HG03095 (cell line): ENCODE results near the gene RTBDN.
"Not testable (repeated sequence)": the region's sequence is repeated elsewhere in the genome, so short reads cannot be mapped to it uniquely, and the experiment has no call there.

ENCODE experiments used
- ATAC-seq: cut with Tn5 transposase; IDR thresholded peaks from one replicate; pipeline ENCODE4 v1.9.1; 2021; ENCODE audit warnings: moderate library complexity; ENCODE audit not compliant: unreplicated experiment

Gene RTBDN

DNA sequence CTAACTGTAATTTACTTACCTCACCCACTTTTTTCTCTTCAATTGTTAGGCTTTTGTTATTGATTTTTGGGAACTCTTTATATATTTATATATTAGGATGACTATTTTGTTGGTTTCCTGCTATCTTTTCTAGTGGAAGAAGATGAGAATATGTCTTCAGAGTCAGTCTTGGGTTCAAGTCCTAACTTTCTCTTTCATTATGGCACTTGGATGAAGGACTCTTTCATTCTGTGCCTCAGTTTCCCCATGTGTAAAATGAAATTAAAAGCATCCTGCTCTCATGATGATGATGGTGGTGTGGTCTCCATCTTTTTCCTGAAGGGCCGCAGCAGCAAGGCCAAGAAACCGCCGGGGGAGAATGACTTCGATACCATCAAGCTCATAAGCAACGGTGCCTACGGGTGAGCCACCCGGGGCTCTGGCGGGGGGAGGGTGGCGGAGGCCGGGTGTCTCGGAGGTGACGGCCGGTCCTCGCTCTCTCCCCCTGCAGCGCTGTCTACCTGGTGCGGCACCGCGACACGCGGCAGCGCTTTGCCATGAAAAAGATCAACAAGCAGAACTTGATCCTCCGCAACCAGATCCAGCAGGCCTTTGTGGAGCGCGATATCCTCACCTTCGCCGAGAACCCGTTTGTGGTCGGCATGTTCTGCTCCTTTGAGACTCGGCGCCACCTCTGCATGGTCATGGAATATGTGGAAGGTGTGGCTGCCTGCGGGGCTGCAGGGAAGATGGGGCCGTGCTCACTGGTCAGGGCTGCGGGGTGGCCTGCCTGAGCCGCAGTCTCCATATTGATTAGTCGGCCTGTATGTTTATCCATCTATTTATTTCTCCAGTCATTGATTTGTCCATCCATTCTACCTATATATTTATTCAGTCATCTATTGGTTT, 23.9 kb upstream of the RTBDN start:
- no peak for ATAC-seq

DNA sequence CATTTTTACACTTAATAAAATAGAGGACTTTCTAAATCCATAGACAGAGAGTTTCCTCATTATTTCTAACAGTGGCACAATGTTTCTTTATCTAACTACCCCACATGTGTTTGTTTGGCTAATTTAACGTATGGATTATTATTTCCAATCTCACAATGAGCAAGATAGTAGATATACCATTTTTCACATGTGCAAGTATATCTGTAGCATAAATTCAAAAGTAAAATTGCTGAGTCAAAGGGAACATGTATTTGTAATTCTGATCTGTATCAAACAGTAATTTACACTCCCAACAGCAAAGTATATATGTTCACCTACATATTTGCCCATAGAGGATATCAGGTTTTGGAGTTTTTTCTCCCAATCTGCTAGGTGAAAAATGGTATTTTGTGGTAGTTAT, 22.3 kb upstream of the RTBDN start:
- no peak for ATAC-seq

DNA sequence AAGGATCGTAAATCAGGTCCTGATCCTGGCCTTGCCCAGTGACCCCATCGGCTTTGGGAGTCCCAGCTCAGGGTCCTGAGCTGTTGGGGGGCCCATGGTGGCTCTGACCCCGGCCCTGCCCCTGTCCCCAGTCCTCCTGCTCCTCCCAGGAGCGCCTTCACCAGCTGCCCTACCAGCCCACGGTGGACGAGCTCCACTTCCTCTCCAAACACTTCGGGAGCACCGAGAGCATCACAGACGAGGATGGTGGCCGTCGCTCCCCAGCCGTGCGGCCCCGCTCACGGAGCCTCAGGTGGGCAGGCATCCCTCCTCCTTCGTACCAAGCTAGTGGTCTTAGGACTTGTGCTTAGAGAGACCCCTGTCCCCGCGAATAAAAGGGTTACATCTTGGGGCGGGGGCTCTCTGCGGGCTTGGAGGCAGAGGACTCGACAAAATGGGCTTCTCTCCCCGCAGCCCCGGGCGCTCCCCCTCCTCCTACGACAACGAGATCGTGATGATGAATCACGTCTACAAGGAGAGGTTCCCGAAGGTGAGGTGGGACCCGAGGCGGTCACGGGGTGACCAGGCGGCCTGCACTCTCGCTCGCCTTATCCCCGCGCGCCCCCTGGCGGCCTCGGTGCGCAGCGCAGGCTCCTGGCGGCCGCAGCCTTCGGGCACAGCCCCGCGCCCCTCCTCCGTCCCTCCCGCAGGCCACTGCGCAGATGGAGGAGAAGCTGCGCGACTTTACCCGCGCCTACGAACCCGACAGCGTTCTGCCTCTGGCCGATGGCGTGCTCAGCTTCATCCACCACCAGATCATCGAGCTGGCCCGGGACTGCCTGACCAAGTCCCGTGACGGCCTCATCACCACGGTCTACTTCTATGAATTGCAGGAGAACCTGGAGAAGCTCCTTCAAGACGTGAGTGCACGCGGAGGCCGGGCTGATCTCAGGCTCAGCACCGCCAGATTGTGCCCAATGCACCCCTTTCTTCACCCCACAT, 13.1 kb upstream of the RTBDN start:
- no peak for ATAC-seq

DNA sequence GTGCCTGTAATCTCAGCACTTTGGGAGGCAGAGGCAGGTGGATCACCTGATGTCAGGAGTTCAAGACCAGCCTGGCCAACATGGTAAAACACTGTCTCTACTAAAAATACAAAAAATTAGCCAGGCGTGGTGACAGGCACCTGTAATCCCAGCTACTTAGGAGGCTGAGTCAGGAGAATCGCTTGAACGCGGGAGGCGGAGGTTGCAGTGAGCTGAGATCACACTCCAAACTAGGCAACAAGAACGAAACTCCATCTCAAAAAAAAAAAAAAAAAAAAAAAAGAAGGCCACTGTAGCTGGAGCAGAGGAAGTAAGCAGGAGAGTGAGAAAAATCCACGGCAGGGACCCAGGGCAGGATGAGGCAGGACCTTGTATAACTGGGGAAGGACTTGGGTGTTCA, 12.2 kb upstream of the RTBDN start:
- ATAC-seq, result not testable (repeated sequence)

DNA sequence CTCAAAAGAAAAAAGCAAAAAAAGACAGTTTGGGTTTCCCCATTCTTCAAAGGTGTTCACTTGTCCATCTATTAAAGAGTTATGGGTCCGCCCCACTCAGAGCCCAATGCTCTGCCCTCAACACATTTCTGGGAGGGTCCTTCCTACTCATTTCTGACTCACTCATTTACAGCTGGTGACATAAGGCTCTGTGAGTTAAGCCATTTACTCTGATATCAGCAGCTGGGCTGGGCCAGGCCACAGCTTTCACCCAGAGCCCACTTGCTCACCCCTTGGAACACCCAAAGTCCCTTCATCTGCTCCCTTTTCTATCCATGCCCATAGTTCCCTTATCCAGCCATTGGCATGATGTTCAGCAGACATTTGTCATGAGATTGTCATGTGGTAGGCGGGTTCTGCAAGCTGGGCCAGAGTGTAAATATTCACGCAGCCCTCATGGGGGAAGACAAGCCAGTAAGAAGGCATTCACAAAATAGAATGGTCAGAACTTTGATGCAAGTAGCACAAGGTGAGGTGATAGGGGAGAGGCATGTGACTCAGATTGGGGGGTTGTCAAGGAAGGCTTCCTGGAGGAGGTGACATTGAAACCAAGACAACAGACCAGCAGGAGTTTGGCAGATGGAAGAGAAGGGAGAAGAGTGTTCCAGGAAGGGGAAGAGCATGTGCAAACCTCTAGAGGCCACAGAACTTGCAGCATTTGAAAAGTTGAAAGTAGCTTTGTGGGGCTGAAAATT, 9.8 kb upstream of the RTBDN start:
- no peak for ATAC-seq

DNA sequence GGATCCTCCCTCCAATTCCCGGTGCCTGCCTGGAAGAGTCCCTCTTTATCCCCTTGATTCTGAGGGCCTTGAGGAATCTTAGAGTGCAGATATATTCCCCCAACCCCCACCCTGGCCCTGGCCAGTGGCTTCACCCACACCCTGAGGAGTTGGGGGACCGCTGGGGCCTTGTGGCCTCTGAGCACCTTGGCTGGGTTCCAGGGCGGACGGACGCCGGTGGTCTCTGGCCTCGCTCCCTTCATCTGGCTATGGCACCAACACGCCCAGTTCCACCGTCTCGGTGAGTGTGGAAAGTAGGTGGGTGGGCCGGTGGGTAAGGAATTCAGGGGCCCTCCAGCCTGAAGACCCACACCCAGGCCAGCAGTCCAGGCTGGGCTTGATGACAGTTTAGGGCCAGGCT, 8.9 kb upstream of the RTBDN start:
- no peak for ATAC-seq

DNA sequence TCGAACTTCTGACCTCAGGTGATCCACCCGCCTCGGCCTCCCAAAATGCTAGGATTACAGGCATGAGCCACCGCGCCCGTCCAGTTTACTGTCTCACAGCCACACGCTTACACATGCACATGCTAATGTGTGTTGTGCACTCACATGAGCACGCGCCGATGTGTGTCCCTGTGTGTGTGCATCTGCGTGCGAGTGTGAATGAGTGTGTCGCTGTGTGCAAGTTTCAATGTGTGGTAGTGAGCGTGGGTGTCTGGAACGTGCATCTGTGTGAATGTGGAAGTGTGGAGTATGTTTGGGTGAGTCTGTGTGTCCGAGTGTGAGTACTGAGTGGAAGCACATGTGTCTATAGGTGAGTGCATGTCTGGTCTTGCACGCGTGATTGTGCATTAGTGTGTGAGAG, 8.1 kb upstream of the RTBDN start:
- no peak for ATAC-seq

DNA sequence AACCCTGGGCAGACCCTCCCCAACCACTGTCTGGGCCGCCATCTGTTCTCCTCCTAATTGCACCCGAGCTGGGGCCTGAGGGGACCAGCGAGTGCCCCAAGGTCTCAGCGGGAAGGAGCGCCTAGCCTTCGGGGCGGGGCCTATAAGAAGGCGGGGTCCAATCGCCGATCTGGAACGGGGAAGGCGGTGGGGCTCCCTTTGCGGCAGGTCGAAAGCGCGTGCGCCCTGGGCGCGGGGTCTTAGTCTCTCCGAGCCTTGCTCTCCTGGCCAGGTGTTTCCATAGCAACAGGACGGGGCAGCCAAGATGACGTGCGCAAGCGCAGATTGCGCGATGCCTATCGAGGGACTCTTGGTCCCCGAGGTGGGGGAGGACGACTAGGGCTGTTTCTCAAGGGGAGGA, 6.7 kb upstream of the RTBDN start:
- ATAC-seq, result no peak

DNA sequence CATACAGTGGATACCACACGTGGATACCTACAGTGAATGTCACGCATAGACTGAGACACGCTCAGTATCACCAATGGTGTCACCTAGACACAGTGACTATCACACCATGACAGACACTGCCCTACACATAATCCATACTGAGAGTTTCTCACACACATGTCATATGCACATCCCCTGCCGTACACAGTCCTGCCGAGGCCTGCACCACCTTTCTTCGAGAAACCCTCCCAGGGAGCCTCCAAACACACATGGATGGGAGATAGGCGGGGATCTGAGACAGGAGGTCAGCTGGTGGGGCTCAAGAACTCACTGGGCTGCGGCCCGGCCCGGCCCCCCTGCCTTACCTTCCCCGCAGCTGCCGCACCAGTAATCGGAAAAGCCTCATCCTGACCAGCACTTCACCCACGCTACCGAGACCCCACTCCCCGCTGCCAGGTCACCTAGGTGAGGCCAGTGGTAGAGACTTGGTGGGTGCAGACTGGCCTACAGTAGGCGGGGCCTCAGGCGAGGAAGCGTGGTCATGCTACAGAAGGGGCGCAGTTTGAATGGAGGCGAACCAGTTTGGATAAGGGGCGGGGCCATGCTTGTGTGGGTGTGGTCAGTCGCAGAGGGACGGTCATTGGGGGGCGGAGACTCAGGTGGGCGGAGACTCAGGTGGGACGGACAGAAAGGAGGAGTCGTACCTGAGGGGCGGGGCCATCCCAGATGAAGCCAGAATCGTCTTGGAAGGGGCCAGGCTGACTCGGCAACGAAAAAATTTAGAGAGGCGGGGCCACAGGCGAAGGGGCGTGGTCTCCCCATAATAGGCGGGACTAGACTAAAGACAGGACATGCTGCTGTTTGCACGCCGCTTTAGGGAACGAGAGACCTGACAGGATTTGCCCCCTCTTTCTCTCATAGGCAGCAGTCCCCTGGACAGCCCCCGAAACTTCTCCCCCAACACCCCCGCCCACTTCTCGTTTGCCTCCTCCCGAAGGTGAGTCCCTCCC, 6.0 kb upstream of the RTBDN start:
- ATAC-seq, result no peak

DNA sequence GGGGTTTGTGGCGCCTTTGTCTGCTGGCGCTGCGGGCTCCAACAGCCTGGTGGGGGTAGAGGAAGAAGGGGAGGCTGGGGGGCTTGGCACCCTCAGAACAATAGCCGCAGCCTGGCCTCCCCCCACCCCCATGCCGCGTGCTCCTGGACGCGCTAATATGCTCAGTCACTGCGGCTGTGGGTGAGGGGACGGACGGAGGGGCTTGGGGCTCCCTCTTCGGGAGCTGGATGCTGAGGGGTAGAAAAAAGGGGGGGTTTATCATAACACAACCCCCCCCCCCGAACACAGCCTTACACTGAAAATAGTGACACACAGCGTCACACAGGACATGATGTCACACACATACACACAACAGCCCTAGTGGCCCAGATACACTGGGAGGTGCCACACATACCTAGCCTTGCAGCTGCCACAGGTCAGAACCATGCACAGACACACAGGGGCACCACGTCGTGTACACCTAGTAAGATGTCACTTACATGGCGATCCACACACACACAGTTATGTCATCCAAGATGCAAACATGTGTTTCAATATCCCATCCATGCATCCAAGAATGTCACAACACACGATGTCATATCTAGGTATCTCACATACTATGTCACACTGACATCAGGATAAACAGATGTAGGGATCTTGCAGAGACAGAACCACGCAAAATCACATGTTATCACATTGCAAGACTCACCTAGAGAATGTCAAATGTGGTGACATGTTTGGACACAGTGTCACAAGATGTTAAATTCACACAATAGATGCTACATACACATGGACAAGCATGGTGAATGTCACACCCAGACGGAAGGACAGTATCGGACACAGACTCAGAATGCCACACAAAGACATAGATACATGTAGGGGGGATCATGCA, 4.7 kb upstream of the RTBDN start:
- ATAC-seq, result no peak

DNA sequence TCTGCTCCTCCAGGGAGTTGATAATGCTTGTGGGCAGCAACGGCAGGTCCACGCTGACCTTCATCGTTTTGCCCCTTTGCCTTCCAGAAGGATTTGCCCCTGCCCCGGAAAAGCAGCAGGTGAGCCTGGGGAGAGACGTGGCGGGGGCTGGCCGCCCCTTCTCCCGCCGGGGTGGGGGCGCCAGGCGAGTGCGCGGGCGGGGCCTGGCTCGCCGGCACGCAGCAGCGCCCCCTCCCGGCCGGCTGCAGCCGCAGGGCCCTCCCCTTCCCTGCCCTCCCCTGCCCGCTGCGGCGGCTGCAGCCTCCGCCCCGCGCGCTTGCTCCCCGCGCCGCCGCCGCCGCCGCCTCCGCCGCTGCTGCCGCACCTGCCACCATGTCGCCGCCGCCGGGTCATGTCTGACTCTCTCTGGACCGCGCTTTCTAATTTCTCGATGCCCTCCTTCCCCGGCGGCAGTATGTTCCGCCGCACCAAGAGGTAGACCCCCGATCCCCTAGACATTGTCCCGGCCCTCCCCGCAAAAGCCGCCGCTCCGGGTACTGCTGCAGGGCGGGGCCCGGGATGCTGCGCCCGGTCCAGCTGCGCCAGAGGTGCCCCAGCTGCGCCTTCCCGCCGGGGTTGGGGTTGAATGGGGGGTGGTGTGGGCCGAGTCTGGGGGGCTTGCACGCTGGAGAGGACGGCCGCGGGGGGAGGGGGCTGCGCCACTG, 4.0 kb upstream of the RTBDN start, which contains the start of gene MAST1:
MAST1 (plus strand) TSS at position 334 of the 704 bp plus-strand sequence; CDS start at position 392, 58 bp downstream.
- no peak for ATAC-seq

DNA sequence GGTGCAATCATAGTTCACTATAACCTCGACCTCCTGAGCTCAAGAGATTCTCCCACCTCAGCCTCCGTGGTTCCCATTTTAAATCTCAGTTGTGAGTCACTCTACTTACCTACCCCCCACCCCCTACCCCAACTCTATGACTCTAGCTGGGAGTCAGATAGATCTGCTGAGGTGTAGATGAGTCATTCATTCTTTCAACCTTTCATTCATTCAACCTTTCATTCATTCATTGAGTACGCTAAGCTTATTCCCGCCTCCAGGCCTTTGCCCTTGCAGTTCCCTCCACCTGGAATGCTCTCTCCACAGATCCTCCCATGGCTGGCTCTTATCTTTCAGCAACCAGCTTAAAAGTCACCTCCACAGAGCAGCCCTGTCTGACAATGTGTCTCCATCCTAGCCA, 2.8 kb upstream of the RTBDN start:
- no peak for ATAC-seq

DNA sequence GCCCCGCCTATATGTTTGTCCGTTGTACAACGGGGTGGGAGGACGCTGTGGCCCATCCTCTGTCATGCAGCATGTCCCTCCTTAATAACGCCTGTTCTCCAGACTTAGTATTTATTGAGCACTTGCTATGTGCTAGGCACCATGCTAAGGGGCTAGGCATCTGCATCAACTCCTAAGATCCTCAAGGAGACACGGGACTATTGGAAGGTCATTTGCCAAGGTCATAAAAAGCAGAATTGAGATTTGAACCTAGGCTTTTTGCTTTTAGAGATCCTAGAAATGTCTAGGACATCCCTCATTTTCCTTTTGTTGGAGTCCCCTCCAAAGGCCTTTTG, 2.1 kb upstream of the RTBDN start:
- no peak for ATAC-seq

DNA sequence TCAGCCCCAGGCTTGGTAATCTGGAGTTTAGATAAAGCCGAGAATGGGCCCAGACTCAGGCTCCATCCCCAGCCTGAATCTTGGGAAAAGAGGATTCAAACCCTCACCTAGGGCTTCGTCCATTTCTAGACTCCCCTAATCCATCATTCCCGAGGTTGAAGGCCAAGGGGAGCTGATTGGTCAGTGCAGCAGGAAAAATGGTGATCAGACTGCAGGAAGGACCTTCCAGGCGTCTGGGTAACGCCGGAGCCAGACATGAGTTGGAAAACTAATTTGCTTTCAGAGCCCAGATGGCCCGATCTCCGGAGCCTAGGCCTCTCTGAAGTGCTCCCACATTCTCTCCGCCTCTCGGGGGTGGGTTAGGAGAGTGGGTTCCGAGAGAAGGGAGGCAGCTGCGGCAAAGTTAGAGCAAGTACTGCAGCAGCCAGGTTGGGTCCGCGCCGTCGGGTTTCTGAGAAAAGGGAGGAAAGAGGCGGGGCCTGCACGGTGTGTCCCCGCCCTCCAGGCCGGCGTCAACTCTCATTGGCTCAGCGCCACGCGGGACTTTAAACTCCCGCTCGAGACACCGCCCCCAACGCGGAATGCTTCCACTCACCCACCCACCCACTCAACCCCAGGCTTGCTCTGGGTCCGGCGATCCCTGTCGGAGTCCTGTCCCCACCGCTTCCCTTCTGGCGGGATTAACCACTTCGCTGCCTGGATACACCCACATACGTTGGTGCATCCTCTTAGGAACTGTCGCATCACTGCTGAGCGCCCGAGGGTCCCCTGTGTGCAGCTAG, 788 bp upstream of the RTBDN start:
- ATAC-seq, result no peak

DNA sequence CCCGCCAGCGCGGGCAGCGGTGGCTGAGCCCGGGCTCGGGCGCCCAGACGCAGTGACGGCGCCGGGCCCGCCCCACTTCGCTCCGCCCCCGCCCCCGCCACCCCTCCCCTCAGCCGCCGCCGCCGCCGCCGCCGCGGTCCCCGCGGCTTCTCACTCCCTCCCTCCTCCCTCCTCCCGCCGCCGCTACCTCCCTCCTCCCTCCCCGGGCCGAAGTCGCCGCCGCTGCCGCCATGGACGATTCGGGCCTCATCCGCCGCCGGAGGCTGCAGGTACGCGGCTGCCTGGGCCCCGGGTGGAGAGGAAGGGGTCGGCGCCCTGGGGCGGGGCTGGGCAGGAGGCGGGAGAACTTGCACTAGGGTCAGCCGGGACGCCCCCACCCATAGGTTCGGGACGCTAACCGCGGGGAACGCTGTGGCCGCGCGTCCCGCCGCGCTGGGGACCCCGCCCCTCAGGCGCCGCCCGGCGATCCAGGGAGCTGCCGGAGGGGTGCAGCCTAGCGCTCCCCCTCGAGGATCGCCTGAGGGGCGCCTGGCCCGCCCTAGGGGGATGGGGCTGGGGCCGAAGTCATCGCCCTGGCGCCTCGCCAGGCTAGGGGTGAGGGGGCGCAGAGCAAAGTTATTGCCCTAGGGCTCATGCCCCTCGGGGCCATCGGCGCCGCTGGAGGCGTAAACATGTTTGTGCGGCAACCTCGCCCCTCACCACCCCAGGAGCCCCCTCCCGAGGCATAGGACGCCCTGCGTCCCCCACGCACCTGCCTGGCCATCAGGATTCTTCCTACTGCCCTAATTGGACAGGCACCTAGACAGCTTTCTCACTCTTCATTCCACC, 427 bp downstream of the RTBDN start:
- ATAC-seq, result no peak

DNA sequence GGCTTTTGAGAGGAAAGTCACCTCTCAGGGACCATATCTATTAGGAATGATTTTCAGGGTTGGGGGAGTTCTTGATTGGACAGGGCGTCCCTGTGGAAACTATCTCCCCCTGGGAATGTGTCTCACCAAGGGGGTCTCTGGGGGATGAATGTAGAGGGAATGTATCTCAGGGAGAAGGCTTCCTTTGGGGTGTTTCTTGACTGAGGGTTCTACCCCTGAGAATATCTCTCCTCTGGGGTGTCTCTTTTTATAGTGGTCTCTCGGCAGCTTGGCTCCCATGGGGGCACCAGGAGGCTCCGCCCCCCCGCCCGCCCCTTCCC, 1.0 kb downstream of the RTBDN start:
- no peak for ATAC-seq

DNA sequence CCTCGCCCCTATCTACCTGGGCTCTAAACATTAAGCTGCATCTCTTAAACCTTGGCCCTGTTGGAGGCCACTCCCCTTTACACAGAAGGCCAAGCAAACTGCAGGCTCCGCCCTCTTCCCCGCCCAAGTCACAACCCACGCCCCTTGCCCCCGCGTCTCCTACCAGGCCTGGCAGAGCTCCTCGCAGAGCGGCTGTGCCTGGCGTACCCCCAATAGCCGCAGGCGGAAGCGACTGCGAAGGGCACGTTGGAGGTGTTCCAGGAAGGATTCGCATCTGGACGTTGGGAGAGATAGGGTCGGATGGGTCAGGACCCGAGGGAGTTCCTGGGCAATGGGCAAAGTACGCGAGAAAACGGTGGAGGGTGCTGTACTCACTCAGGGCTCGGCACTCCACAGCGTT, 5.9 kb downstream of the RTBDN start:
- ATAC-seq, result no peak
